RWPE2 (cell line): ENCODE results near the gene CCDC124.
A peak's percentile ranks its signal among the peaks of the same experiment; 100 is the strongest.
"Not testable (repeated sequence)": the region's sequence is repeated elsewhere in the genome, so short reads cannot be mapped to it uniquely, and the experiment has no call there.

Experiments used
- ATAC-seq: fragments of 200-7000 bp; cut with Tn5 transposase; 3 replicates; pipeline ENCODE4 v1.9.1; 2021; ENCODE audit warnings: low read depth
- DNase-seq: peaks from one replicate; pipeline ENCODE4 v3.0.0-alpha.2; 2020; ENCODE audit warnings: low spot score
- H3K27ac ChIP-seq: fragments of 450-650 bp; 2 replicates; pipeline ENCODE4 v1.5.1; 2017; ENCODE audit warnings: mild to moderate bottlenecking; ENCODE audit not compliant: poor library complexity, severe bottlenecking
- H3K27me3 ChIP-seq: fragments of 250-450 bp; sonication (Bioruptor Pico); 2 replicates; pipeline ENCODE4 v1.5.1; 2021; ENCODE audit warnings: mild to moderate bottlenecking, moderate library complexity; ENCODE audit not compliant: insufficient read depth, poor library complexity, severe bottlenecking
- H3K36me3 ChIP-seq: fragments of 250-450 bp; sonication (Bioruptor Pico); 2 replicates; pipeline ENCODE4 v1.5.1; 2020; ENCODE audit warnings: low read depth, mild to moderate bottlenecking, moderate library complexity
- H3K4me1 ChIP-seq: fragments of 250-450 bp; sonication (Bioruptor Pico); 2 replicates; pipeline ENCODE4 v1.5.1; 2021; ENCODE audit warnings: mild to moderate bottlenecking, moderate library complexity; ENCODE audit not compliant: insufficient read depth, poor library complexity, severe bottlenecking
- H3K4me3 ChIP-seq: fragments of 250-450 bp; sonication (Bioruptor Pico); 2 replicates; pipeline ENCODE4 v1.5.1; 2021; ENCODE audit warnings: mild to moderate bottlenecking, moderate library complexity; ENCODE audit not compliant: severe bottlenecking
- H3K9me3 ChIP-seq: fragments of 250-450 bp; sonication (Bioruptor Pico); 2 replicates; pipeline ENCODE4 v1.5.1; 2021; ENCODE audit warnings: mild to moderate bottlenecking, moderate library complexity; ENCODE audit not compliant: severe bottlenecking
- CTCF ChIP-seq: fragments of 450-650 bp; IDR thresholded peaks from one replicate; pipeline ENCODE4 v1.5.1; 2017; ENCODE audit warnings: mild to moderate bottlenecking, moderate library complexity; ENCODE audit not compliant: poor library complexity, severe bottlenecking

The CCDC124 gene

GRCh38 chr19:17910791-17911360, 21.9 kb upstream of the CCDC124 start:
- H3K9me3 ChIP-seq, result no peaks in the 10 kb centered on the region
- TF ChIP-seq CTCF, result no peak
- H3K27ac ChIP-seq, result no peak overlapping the region
- no peaks in the 10 kb centered on the region for H3K27me3 ChIP-seq
- H3K36me3 ChIP-seq, result no peaks in the 10 kb centered on the region
- H3K4me1 ChIP-seq, result peaks cover 6% of the 10 kb centered on the region
- ATAC-seq (no peak), DNase-seq (no peak)
- H3K4me3 ChIP-seq, result no peak overlapping the region

GRCh38 chr19:17915940-17916593, 16.7 kb upstream of the CCDC124 start:
- Histone ChIP-seq H3K4me1 (peaks cover 10% of the 10 kb centered on the region), H3K27ac (peak overlapping the region; percentile 7), H3K27me3 (no peaks in the 10 kb centered on the region), H3K9me3 (no peaks in the 10 kb centered on the region), H3K36me3 (no peaks in the 10 kb centered on the region), H3K4me3 (no peak overlapping the region)
- no peak for TF ChIP-seq CTCF
- DNase-seq (no peak), ATAC-seq (peak; percentile 87)

GRCh38 chr19:17918151-17918550, 14.7 kb upstream of the CCDC124 start:
- not testable (repeated sequence) for ATAC-seq, H3K36me3 ChIP-seq, H3K4me3 ChIP-seq, H3K9me3 ChIP-seq, H3K27ac ChIP-seq, DNase-seq, H3K27me3 ChIP-seq
- H3K4me1 ChIP-seq, result peaks cover 10% of the 10 kb centered on the region

- H3K4me1 ChIP-seq, result peaks cover 10% of the 10 kb centered on the region
- not testable (repeated sequence) for ATAC-seq, DNase-seq, H3K27ac ChIP-seq, H3K9me3 ChIP-seq, H3K36me3 ChIP-seq, H3K27me3 ChIP-seq, H3K4me3 ChIP-seq
These were observed 13.7 kb upstream of the CCDC124 start for GRCh38 chr19:17919122-17919521.

- peaks cover 9% of the 10 kb centered on the region for H3K4me1 ChIP-seq
- no peak for ATAC-seq
- no peaks in the 10 kb centered on the region for H3K27me3 ChIP-seq
- H3K36me3 ChIP-seq, result no peaks in the 10 kb centered on the region
- no peak for TF ChIP-seq CTCF
- no peak overlapping the region for H3K4me3 ChIP-seq
- no peaks in the 10 kb centered on the region for H3K9me3 ChIP-seq
- no peak overlapping the region for H3K27ac ChIP-seq
- DNase-seq, result no peak
These were observed 12.3 kb upstream of the CCDC124 start for GRCh38 chr19:17920527-17920926.

- Histone ChIP-seq H3K4me1 (no peaks in the 10 kb centered on the region), H3K9me3 (no peaks in the 10 kb centered on the region), H3K36me3 (no peaks in the 10 kb centered on the region), H3K27me3 (no peaks in the 10 kb centered on the region), H3K27ac (no peak overlapping the region), H3K4me3 (no peak overlapping the region)
- ATAC-seq (no peak), DNase-seq (no peak)
- no peak for TF ChIP-seq CTCF
These were observed 10.7 kb upstream of the CCDC124 start for GRCh38 chr19:17922138-17922537.
